LNCAP (cell line): ENCODE measurements around the gene HDAC1.
A peak's percentile ranks its signal among the peaks of the same experiment; 100 is the strongest.

Source experiments
- TF ChIP-seq, protein P1 (sequence below): fragments of 450-650 bp; IDR thresholded peaks from 2 replicates; pipeline ENCODE4 v1.5.1; 2017; ENCODE audit warnings: mild to moderate bottlenecking

HDAC1 gene

DNA sequence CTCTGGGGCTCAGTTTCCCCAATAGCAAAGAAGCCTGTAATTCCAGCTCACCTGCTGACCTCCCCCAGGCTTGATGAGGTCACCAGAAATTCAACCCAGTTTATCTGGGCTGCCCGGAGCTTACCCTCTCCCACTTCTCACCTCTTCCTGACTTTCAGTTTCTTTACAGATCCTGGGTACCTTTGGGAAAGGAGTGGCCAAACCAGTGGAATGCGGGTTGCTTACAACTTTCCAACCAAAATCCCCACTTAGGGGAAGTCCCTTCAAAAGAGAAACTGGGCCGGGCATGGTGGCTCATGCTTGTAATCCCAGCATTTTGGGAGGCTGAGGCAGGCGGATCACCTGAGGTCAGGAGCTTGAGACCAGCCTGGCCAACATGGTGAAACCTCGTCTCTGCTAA, 50.1 kb downstream of the HDAC1 start:
- TF ChIP-seq, protein P1, sequence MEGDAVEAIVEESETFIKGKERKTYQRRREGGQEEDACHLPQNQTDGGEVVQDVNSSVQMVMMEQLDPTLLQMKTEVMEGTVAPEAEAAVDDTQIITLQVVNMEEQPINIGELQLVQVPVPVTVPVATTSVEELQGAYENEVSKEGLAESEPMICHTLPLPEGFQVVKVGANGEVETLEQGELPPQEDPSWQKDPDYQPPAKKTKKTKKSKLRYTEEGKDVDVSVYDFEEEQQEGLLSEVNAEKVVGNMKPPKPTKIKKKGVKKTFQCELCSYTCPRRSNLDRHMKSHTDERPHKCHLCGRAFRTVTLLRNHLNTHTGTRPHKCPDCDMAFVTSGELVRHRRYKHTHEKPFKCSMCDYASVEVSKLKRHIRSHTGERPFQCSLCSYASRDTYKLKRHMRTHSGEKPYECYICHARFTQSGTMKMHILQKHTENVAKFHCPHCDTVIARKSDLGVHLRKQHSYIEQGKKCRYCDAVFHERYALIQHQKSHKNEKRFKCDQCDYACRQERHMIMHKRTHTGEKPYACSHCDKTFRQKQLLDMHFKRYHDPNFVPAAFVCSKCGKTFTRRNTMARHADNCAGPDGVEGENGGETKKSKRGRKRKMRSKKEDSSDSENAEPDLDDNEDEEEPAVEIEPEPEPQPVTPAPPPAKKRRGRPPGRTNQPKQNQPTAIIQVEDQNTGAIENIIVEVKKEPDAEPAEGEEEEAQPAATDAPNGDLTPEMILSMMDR = no peak

DNA sequence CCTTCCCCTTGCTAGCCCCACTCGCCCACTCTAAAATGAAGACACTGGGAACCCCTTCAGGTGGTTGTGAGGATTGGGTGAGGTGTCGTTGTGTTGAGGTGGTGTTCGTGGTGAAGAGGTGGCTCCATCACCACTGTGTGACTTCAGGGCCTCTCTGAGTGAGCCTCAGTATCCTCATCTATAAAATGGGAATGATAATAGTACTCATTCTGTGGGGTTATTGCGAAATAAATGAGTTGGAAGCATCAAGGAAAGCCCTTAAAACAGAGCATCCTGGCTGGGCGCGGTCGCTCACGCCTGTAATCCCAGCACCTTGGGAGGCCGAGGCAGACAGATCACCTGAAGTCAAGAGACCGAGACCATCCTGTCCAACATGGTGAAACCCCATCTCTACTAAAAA, 50.8 kb downstream of the HDAC1 start:
- TF ChIP-seq, protein P1 = no peak

DNA sequence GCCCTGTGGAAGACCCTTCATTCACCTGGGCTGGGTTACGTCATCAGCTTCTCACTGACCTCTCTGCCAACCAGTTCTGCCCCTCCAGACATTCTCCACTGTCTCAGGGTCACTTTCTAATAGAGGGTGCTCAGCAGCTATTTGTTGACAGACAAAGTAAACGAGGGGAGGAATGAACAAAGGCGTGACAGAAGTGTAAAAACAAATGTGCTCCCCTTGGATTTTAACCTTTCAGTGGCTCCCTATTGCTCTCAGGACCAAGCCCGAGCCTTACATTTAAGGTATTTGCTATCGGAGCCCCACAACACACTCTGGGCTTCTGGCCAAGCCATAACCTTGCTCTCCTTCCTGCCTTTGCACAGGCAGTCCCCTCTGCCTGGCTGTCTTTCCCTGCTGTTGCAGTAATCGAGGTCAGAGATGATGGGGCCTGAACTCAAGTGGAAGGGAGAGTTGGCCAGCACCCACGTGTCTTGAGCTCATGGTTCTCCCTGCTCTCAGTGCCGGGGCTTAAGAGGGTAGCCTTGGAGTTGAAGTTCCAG, 53.5 kb downstream of the HDAC1 start:
- TF ChIP-seq, protein P1 = no peak

DNA sequence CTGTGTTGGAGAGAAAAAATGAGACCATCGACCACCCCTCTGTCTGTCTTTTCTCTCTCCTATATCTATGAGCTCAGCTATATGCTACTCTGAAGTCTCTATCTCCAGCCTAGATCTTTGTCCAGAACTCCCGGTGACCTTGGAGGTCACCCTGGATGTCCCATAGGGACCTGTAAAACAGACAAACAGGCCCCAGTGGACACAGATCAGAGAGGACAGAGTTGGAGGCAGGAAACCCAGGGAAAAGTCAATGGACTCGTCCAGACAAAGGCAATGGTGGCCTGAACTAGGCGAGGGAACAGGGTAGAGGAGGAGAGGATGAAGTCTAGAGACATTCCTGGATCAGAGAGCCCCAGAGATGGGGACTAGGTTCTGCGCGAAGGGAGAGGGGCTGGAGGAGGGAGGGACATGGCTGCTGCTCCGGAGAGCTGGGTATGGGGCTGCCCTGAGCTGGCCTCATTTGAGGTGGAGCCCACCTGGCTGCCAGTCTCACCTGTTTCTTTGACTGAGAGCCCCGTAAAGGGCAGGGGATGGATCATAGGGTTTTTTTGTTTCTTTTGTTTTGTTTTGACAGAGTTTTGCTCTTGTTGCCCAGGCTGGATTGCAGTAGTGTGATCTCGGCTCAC, 54.8 kb downstream of the HDAC1 start:
- TF ChIP-seq, protein P1 = no peak

DNA sequence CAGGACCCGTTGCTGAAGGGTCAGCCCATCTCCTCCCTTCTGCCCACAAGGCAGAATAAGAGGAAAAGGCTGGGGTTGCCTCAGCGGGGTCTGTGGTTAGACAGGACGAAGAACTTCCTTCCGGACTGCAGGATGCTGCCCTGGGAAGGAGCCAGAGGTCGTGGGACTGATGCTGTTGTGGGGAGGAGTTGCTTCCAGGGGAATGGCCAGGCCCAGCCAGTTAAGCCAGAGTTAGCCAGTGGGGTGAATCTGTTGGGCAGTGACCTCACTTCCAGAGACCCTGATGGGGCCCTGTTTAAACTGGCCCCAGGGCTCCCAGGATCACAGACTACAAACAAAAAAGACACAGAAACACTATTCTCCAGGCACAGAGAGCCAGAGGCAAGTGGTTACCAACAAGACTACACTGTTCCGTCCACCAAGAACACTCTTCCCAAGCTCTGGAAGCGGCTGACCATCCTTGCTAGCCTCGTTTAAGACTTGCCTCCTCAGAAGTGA, 57.4 kb downstream of the HDAC1 start:
- TF ChIP-seq, protein P1 = no peak

DNA sequence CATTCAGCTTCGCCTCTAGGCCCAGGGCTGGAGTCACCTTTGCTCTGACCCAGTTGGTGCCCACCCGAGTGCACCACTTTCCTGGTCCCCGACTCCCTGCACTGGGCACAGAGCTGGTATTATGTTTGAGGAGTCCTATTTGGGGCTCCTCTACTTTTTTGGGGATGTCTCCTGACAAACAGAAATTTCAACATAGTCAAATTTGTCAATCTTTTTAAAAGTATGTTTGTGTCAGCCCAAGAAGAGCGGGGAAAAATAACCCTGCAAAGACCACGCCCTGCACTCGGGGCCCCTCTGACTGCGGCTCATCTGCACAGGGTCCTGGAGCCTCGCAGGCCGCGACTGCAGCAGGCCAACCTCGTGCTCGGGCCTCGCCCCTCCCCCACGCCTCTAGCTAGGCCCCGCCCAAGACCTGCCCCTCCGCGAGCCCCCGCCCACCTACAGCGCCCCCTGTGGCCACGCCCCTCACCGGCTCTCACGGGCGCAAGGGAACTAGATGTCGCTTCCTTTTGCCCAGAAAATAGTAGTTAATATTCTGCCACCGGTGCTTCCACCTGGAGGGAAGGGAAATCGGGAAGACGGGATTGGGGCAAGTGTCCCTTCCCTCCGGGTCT, 59.0 kb downstream of the HDAC1 start:
- TF ChIP-seq, protein P1 = peak; percentile 54

DNA sequence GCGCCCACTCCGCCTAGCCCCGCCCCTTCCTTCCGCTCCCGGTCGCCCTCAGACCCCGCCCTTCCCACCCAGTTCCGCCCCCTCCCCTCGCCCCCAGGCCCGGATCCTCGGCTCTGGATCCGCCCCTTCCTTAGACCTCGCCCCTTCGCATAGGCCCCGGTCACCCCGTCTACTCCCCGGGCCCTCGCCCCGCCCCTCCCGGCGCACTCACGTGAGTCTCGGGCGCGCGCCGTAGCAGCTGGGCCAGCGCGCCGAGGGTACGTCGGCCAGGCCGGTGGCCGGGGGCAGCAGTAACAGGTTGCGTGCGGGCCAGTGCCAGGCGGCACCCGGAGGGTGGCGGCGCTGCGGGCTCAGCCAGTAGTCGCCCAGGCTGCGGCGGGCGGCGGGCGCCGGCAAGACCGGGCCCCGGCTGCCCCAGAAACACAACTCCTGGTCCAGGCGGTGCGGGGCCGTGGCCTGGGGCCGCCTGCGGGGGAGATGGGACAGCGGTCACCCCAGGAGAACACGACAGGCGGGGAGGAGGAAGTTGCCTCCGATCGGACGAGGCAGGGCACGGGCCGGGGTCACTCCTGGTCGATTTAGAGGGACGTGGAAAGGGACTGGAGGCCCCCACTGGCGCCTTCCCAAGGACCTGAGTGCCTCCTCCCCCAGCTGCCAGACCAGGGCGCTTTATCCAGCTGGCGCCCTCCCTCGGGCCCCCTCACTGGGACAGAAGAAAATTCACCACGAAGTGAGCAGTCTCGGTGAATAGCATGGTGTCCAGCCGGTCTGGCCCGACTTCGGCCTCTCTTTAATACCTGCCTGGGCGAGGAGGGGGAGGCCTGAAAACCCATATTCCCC, 59.7 kb downstream of the HDAC1 start:
- TF ChIP-seq, protein P1 = no peak; the same call in 1 of the 2 replicates
